Thymus (tissue), 11 donors: ENCODE data around the gene CLPTM1. TPM values are rescaled to one million over a fixed set of nuclear protein-coding genes. Genes with fewer than 3 reads are reported as not detected.
"Not testable (repeated sequence)": the region's sequence is repeated elsewhere in the genome, so short reads cannot be mapped to it uniquely, and the experiment has no call there.

Experiments
- DNase-seq, 9 donors: peaks; one replicate each; pipeline ENCODE4 v3.0.0-alpha.2; 2013; ENCODE audit warnings: low spot score in 9 of 9, low read depth in 6 of 9, missing footprints in 1 of 9
- H3K27ac ChIP-seq, 2 donors: one replicate each; pipeline ENCODE4 v1.5.1; 2013; ENCODE audit warnings: control low read depth in 1 of 2, low read depth in 1 of 2, low read length in 1 of 2, mild to moderate bottlenecking in 1 of 2, moderate library complexity in 1 of 2
- H3K27me3 ChIP-seq, 2 donors: one replicate each; pipeline ENCODE4 v1.5.1; 2013; ENCODE audit warnings: low read length in 1 of 2; ENCODE audit not compliant: control insufficient read depth in 2 of 2, insufficient read depth in 1 of 2
- H3K36me3 ChIP-seq, 2 donors: one replicate each; pipeline ENCODE4 v1.5.1; 2013; ENCODE audit warnings: low read length in 1 of 2, mild to moderate bottlenecking in 1 of 2, moderate library complexity in 1 of 2; ENCODE audit not compliant: control insufficient read depth in 2 of 2, insufficient read depth in 2 of 2
- H3K4me1 ChIP-seq, 2 donors: one replicate each; pipeline ENCODE4 v1.5.1; 2013; ENCODE audit warnings: low read length in 2 of 2; ENCODE audit not compliant: control insufficient read depth in 2 of 2, insufficient read depth in 2 of 2
- H3K4me3 ChIP-seq, 2 donors: one replicate each; pipeline ENCODE4 v1.5.1; 2013; ENCODE audit warnings: low read length in 2 of 2, control low read depth in 1 of 2, mild to moderate bottlenecking in 1 of 2
- H3K9me3 ChIP-seq, 2 donors: one replicate each; pipeline ENCODE4 v1.5.1; 2013; ENCODE audit warnings: low read length in 1 of 2, mild to moderate bottlenecking in 1 of 2; ENCODE audit not compliant: control insufficient read depth in 2 of 2, insufficient read depth in 1 of 2
- WGBS: extraction: QIAGEN DNeasy Blood & Tissue Kit; methylation state at CpG from one replicate; pipeline ENCODE4 v1.1.7; 2013; 5-methylcytosine and 5-hydroxymethylcytosine counted together
- polyA plus RNA-seq: library from polyadenylated mRNA; stranded (reverse); fragments of 200-250 nt; gene quantifications from one replicate; pipeline ENCODE4 v1.2.3, GENCODE V29; 2013
- total RNA-seq: library from RNA; stranded (reverse); fragments of 120-200 nt; gene quantifications from one replicate; pipeline ENCODE4 v1.2.4, GENCODE V29; 2013
- donor health status: healthy.

CLPTM1 gene
- total and polyA plus RNA-seq, 2 donors, result 14.6 to 36.8 TPM

DNA sequence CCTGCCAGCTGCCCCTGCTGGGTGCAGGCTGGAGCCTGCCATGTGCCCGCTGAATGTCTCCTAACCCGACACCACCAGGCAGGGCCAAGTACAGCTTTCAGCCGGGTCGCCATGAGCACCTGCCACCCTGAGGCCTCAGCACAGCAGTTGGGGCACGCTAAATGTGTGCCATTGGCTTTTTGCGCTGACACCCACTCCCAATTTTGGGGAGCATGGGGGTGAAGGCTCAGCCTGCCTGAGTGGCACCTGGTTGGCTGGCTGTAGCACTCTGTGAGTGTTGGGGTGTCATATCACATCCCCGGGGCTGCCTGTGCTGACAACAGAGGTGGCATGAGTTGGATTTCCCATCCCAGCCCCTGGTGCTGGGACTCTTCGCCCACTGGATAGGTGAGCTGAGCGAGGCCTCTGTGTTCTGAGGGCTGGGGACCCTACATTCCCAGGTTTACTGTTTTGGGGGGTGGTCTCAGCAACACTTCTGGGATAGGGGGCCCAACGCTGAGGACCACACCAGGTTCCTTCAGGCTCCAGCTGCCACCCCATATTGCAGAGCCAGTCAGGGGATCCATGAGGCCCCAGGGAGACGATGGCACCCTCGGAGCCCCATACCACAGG, 38.9 kb downstream of the CLPTM1 start:
- DNase-seq, result no peak
- no peak overlapping the region for H3K27ac ChIP-seq
- 99% methylated on average over 12 of the region's 12 CpGs for WGBS
- no peaks in the 10 kb centered on the region for H3K9me3 ChIP-seq
- no peaks in the 10 kb centered on the region for H3K27me3 ChIP-seq
- H3K36me3 ChIP-seq, result peaks cover 30 to 41% of the 10 kb centered on the region in 2 donors
- H3K4me1 ChIP-seq, result no peaks in the 10 kb centered on the region
- no peak overlapping the region for H3K4me3 ChIP-seq

GRCh38 chr19:44998025-44998424, 42.8 kb downstream of the CLPTM1 start:
- Histone ChIP-seq H3K9me3 (no peaks in the 10 kb centered on the region), H3K27ac (no peak overlapping the region), H3K4me1 (peaks cover 7 to 15% of the 10 kb centered on the region in 2 donors), H3K27me3 (peaks cover 0 to 4% of the 10 kb centered on the region in 2 donors), H3K4me3 (no peak overlapping the region), H3K36me3 (peaks cover 1 to 6% of the 10 kb centered on the region in 2 donors)
- 94% methylated on average over 4 of the region's 4 CpGs for WGBS
- no peak for DNase-seq

DNA sequence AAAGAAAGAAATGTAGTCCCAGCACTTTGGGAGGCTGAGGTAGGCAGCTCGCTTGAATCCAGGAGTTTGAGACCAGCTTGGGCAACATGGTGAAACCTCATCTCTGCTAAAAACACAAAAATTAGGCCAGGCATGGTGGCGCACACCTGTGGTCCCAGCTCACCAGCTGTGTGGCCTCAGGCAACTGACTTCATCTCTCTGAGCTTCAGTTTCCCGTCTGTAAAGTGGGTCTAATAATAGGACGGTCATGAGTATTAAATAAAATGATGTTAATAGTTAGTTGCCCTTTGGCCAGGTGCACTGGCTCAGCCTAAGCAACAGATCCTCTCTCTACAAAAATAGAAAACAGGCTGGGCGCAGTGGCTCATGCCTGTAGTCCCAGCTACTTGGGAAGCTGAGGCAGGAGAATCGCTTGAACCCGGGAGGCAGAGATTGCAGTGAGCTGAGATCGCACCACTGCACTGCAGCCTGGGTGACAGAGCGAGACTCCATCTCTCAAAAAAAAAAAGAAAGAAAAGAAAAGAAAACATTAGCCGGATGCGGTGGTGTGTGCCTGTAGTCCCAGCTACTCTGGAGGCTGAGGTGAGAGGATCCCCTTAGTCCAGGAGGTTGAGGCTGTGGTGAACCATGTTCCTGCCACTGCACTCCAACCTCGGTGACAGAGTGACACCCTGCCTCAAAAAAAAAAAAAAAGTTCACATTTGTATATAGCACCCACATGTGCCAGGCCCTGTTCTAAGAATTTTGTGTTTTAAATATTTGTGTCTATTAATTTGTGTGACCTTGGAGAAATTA, 44.1 kb downstream of the CLPTM1 start:
- not testable (repeated sequence) for DNase-seq, H3K27ac ChIP-seq, H3K4me3 ChIP-seq, H3K27me3 ChIP-seq, H3K36me3 ChIP-seq, H3K9me3 ChIP-seq
- 89% methylated on average over 12 of the region's 12 CpGs for WGBS
- H3K4me1 ChIP-seq, result peaks cover 7 to 15% of the 10 kb centered on the region in 2 donors

DNA sequence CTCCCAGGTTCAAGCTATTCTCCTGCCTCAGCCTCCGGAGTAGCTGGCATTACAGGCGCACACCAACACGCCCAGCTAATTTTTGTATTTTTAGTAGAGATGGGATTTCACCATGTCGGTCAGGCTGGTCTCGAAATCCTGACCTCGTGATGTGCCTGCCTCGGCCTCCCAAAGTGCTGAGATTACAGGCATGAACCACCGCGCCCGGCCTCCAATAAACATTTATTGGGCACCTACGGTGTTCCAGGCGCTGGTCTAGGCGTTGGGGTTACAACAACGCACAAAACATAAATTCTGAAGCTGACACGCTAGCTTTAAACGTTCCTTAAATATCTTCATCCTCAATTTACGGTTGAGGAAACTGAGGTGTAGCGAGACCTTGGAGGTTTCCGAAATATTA, 45.5 kb downstream of the CLPTM1 start:
- DNase-seq, H3K27me3 ChIP-seq, H3K9me3 ChIP-seq, H3K36me3 ChIP-seq: not testable (repeated sequence)
- 76% methylated on average over 19 of the region's 19 CpGs for WGBS
- peaks cover 7 to 15% of the 10 kb centered on the region in 2 donors for H3K4me1 ChIP-seq
- peak overlapping the region; percentile 5 to 87 for H3K4me3 ChIP-seq
- H3K27ac ChIP-seq, result peak overlapping the region; percentile 64 to 65

DNA sequence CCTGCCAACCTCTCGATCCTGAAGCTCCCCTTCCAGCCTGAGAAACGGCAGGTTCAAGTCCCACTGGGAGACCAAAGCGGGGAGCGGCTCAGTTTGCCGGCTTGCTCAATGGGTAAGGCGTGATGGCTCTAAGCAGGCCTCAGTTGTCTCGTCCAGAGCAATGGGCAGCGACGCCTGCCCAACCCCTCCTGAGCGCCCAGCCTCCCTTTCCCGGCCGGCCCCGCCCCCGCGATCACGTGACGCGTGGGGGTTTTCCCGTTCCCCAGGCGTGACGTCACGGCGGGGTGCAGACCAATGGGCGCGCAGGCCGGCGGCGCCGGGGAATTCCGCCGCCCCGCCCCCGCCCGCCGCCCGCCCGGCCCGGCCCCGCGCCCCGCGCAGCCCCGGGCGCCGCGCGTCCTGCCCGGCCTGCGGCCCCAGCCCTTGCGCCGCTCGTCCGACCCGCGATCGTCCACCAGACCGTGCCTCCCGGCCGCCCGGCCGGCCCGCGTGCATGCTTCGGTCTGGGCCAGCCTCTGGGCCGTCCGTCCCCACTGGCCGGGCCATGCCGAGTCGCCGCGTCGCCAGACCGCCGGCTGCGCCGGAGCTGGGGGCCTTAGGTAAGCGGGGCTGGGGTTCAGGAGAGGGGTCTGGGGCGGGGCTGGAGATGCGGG, 46.0 kb downstream of the CLPTM1 start, which contains the start of gene RELB:
Gene RELB (plus strand): TSS at position 378 of the 653 bp plus-strand sequence. CDS start 116 bp downstream, at position 494.
- WGBS, result 3% methylated on average over 75 of the region's 79 CpGs

DNA sequence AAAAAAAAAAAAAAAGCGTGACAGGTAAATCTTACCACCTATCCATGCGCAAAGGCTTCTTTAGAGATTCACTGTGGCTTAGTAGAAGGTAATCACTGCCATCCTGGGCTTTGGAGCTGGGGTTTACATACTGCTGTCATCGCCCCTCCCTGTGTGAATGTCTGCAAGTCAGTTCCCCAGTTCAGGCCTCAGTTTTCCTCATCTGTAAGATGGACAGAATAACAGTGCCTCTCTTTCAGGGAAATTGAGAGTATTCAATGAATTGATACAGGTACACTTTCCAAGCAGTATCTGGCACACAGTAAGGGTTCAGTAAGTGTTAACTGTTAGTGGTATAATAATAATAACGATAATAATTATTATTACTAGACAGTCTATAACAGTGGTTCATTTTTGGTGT, 48.3 kb downstream of the CLPTM1 start:
- WGBS, result 99% methylated on average over 4 of the region's 4 CpGs

More for the DNA sequence above, 46.0 kb downstream of the CLPTM1 start, which contains the start of gene RELB:
- H3K27ac ChIP-seq, result peak within 1 kb of the TSS; percentile 95 to 96
- no peaks in the 10 kb centered on the region for H3K9me3 ChIP-seq
- DNase-seq, result peak in 8 of 9 donors; percentile 44 to 85 (median 76)
- H3K4me1 ChIP-seq, result peaks cover 7 to 15% of the 10 kb centered on the region in 2 donors
- peaks cover 0 to 6% of the 10 kb centered on the region in 2 donors for H3K36me3 ChIP-seq
- H3K4me3 ChIP-seq, result peak within 1 kb of the TSS; percentile 53 to 87
- peaks cover 0 to 4% of the 10 kb centered on the region in 2 donors for H3K27me3 ChIP-seq

GRCh38 chr19:45005787-45006186, 50.6 kb downstream of the CLPTM1 start:
- WGBS, result 97% methylated on average over 9 of the region's 9 CpGs
- Histone ChIP-seq H3K4me1 (peaks cover 7 to 12% of the 10 kb centered on the region in 2 donors), H3K27me3 (peaks cover 0 to 4% of the 10 kb centered on the region in 2 donors), H3K9me3 (no peaks in the 10 kb centered on the region), H3K27ac (no peak overlapping the region), H3K4me3 (no peak overlapping the region), H3K36me3 (peaks cover 0 to 11% of the 10 kb centered on the region in 2 donors)
- no peak for DNase-seq

More for the DNA sequence above, 48.3 kb downstream of the CLPTM1 start:
- Histone ChIP-seq H3K4me3 (no peak overlapping the region), H3K27ac (no peak overlapping the region), H3K27me3 (peaks cover 0 to 4% of the 10 kb centered on the region in 2 donors), H3K9me3 (no peaks in the 10 kb centered on the region), H3K36me3 (peaks cover 0 to 11% of the 10 kb centered on the region in 2 donors), H3K4me1 (peaks cover 7 to 15% of the 10 kb centered on the region in 2 donors)
- no peak for DNase-seq

- Histone ChIP-seq H3K36me3 (peaks cover 0 to 7% of the 10 kb centered on the region in 2 donors), H3K27me3 (no peaks in the 10 kb centered on the region), H3K27ac (no peak overlapping the region), H3K9me3 (no peaks in the 10 kb centered on the region), H3K4me1 (no peaks in the 10 kb centered on the region), H3K4me3 (no peak overlapping the region)
- WGBS, result 95% methylated on average over 10 of the region's 10 CpGs
- DNase-seq, result no peak
These were observed 53.4 kb downstream of the CLPTM1 start for GRCh38 chr19:45008552-45008951.
